Fibroblast of lung (primary cell): ENCODE data around the gene PSMB8. TPM values are rescaled to one million over a fixed set of nuclear protein-coding genes. Genes with fewer than 3 reads are reported as not detected.

Experiments used
- DNase-seq, 2 donors: peaks; one replicate each; pipeline versions ENCODE4 v3.0.0 to v3.0.0-alpha.2; 2010; ENCODE audit warnings: low read depth in 2 of 2
- H2AFZ ChIP-seq: 2 replicates; pipeline ENCODE4 v1.5.1; 2012; ENCODE audit warnings: low read length, control low read depth, inconsistent platforms
- H3K27ac ChIP-seq: 2 replicates; pipeline ENCODE4 v1.5.1; 2011; ENCODE audit warnings: low read length, control low read depth; ENCODE audit not compliant: insufficient read depth
- H3K27me3 ChIP-seq: 2 replicates; pipeline ENCODE4 v1.5.1; 2011; ENCODE audit warnings: mild to moderate bottlenecking, low read length; ENCODE audit not compliant: control insufficient read depth, insufficient read depth
- H3K36me3 ChIP-seq: 2 replicates; pipeline ENCODE4 v1.5.1; 2011; ENCODE audit warnings: low read length; ENCODE audit not compliant: control insufficient read depth, insufficient read depth
- H3K4me1 ChIP-seq: 2 replicates; pipeline ENCODE4 v1.5.1; 2011; ENCODE audit warnings: low read length; ENCODE audit not compliant: control insufficient read depth, insufficient read depth; ENCODE audit errors: extremely low read depth
- H3K4me2 ChIP-seq: 2 replicates; pipeline ENCODE4 v1.5.1; 2011; ENCODE audit warnings: low read length, control low read depth; ENCODE audit not compliant: insufficient read depth; ENCODE audit errors: extremely low read depth
- H3K4me3 ChIP-seq, 4 experiments: fragments of 200-600 bp in 1 of 4; sonication (generic) in 1 of 4; replicated peaks in 1 of 4; 2 replicates each; pipeline ENCODE4 v1.5.1; 2011 to 2016; ENCODE audit warnings: low read length in 4 of 4, low read depth in 3 of 4, mild to moderate bottlenecking in 3 of 4, control low read depth in 2 of 4, inconsistent platforms in 1 of 4, mixed read lengths in 1 of 4; ENCODE audit not compliant: insufficient read depth in 1 of 4; ENCODE audit errors: control extremely low read depth in 1 of 4
- H3K79me2 ChIP-seq: 2 replicates; pipeline ENCODE4 v1.5.1; 2012; ENCODE audit warnings: mild to moderate bottlenecking, low read length, inconsistent platforms; ENCODE audit not compliant: control insufficient read depth, insufficient read depth
- H3K9ac ChIP-seq: 2 replicates; pipeline ENCODE4 v1.5.1; 2011; ENCODE audit warnings: mild to moderate bottlenecking, low read length, control low read depth; ENCODE audit not compliant: insufficient read depth
- H3K9me3 ChIP-seq: 2 replicates; pipeline ENCODE4 v1.5.1; 2012; ENCODE audit warnings: low read depth, low read length; ENCODE audit not compliant: control insufficient read depth, insufficient read depth
- H4K20me1 ChIP-seq: 2 replicates; pipeline ENCODE4 v1.5.1; 2011; ENCODE audit warnings: low read length; ENCODE audit not compliant: control insufficient read depth, insufficient read depth; ENCODE audit errors: extremely low read depth
- CTCF ChIP-seq, 2 donors: IDR thresholded peaks in 1 of 2; conservative IDR thresholded peaks in 1 of 2; 1 replicate in 1 of 2; 2 replicates in 1 of 2; pipeline ENCODE4 v1.5.1; 2011 to 2012; ENCODE audit warnings: low read length in 2 of 2, control low read depth in 1 of 2, inconsistent platforms in 1 of 2, low read depth in 1 of 2, mild to moderate bottlenecking in 1 of 2
- EZH2 ChIP-seq: IDR thresholded peaks from 2 replicates; pipeline ENCODE4 v1.5.1; 2012; ENCODE audit warnings: low read length, control low read depth, mild to moderate bottlenecking; ENCODE audit errors: missing control alignments
- polyA plus RNA-seq, 2 donors: library from polyadenylated mRNA; depleted of rRNA in 1 of 2; stranded (reverse) in 1 of 2; unstranded in 1 of 2; fragments of >200 nt; gene quantifications; 2 replicates each; pipeline ENCODE4 v1.2.1, GENCODE V29; 2011 to 2012; ENCODE audit warnings: missing spikeins in 1 of 2
- total RNA-seq: library from RNA; depleted of rRNA; stranded (reverse); fragments of >200 nt; gene quantifications from 2 replicates; pipeline ENCODE4 v1.2.1, GENCODE V29; 2014

The PSMB8 gene
- total and polyA plus RNA-seq, 2 donors (not counting 1 experiment from before 2014, with no cell fraction given): 77.3 to 80.0 TPM

GRCh38 chr6:32849126-32849525 lies 5.3 kb upstream of the PSMB8 start:
- H3K4me3 ChIP-seq: no peak overlapping the region
- no peaks in the 10 kb centered on the region for H3K27me3 ChIP-seq
- no peaks in the 10 kb centered on the region for H4K20me1 ChIP-seq
- H3K79me2 ChIP-seq: peaks cover 12% of the 10 kb centered on the region
- peaks cover 9% of the 10 kb centered on the region for H3K4me1 ChIP-seq
- H3K4me2 ChIP-seq: no peak overlapping the region
- no peak overlapping the region for H3K9ac ChIP-seq
- H3K9me3 ChIP-seq: no peaks in the 10 kb centered on the region
- no peak overlapping the region for H2AFZ ChIP-seq
- H3K27ac ChIP-seq: no peak overlapping the region
- peaks cover 19% of the 10 kb centered on the region for H3K36me3 ChIP-seq
- no peak for DNase-seq
- TF ChIP-seq EZH2: no peak
- TF ChIP-seq CTCF (conservative IDR thresholded peaks at IDR 0.05 in 1 of 2, IDR thresholded peaks at IDR 0.05 in 1 of 2; ENCODE audit: low read depth in 1 of 2, low read length in 2 of 2): no peak

- Histone ChIP-seq H3K27me3 (no peaks in the 10 kb centered on the region), H3K27ac (no peak overlapping the region), H2AFZ (no peak overlapping the region), H3K9ac (no peak overlapping the region), H3K4me3 (no peak overlapping the region), H3K4me1 (peaks cover 9% of the 10 kb centered on the region), H3K4me2 (no peak overlapping the region), H3K79me2 (peaks cover 15% of the 10 kb centered on the region), H3K36me3 (peaks cover 19% of the 10 kb centered on the region), H4K20me1 (no peaks in the 10 kb centered on the region), H3K9me3 (no peaks in the 10 kb centered on the region)
- TF ChIP-seq EZH2: no peak
- TF ChIP-seq CTCF (conservative IDR thresholded peaks at IDR 0.05 in 1 of 2, IDR thresholded peaks at IDR 0.05 in 1 of 2; ENCODE audit: low read depth in 1 of 2, low read length in 2 of 2): no peak
- no peak for DNase-seq
These were observed 3.9 kb upstream of the PSMB8 start for GRCh38 chr6:32847795-32848194.

GRCh38 chr6:32847004-32847403 lies 3.2 kb upstream of the PSMB8 start:
- no peak overlapping the region for H3K4me2 ChIP-seq

More at GRCh38 chr6:32847004-32847403, 3.2 kb upstream of the PSMB8 start:
- Histone ChIP-seq H3K79me2 (peaks cover 10% of the 10 kb centered on the region), H3K27me3 (no peaks in the 10 kb centered on the region), H2AFZ (no peak overlapping the region), H4K20me1 (no peaks in the 10 kb centered on the region), H3K27ac (no peak overlapping the region), H3K36me3 (peaks cover 19% of the 10 kb centered on the region), H3K9ac (no peak overlapping the region), H3K4me1 (peaks cover 6% of the 10 kb centered on the region), H3K4me3 (no peak overlapping the region), H3K9me3 (no peaks in the 10 kb centered on the region)
- TF ChIP-seq CTCF (conservative IDR thresholded peaks at IDR 0.05 in 1 of 2, IDR thresholded peaks at IDR 0.05 in 1 of 2; ENCODE audit: low read depth in 1 of 2, low read length in 2 of 2) (no peak), EZH2 (no peak)
- no peak for DNase-seq
